ENCODE measurements around the gene RET. TPM values are rescaled to one million over a fixed set of nuclear protein-coding genes. Genes with fewer than 3 reads are reported as not detected.

The RET gene
- total and polyA plus RNA-seq, 2 of the 13 experiments (the other 11 are each of a cell fraction or from before 2014, with no cell fraction given), result 0.02 TPM; not detected in 1

DNA sequence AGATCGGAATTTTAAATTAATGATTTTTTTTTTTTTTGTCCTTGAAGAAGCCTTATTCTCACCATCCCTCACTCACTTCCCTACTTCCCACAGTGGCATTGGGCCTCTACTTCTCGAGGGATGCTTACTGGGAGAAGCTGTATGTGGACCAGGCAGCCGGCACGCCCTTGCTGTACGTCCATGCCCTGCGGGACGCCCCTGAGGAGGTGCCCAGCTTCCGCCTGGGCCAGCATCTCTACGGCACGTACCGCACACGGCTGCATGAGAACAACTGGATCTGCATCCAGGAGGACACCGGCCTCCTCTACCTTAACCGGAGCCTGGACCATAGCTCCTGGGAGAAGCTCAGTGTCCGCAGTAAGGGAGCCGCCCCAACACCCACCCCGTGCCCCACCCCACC lies 23.5 kb downstream of the RET start:
- H3K36me3 ChIP-seq (replicated peaks in 1 of 2; ENCODE audit: control insufficient read depth in 1 of 2, insufficient read depth in 2 of 2, low read length in 2 of 2), result no peaks in the 10 kb centered on the region
- no peaks in the 10 kb centered on the region for H3K4me1 ChIP-seq (ENCODE audit: insufficient read depth, low read length)
- no peaks in the 10 kb centered on the region for H3K79me2 ChIP-seq (ENCODE audit: insufficient read depth, low read length)
- no peak overlapping the region for H3K9ac ChIP-seq (ENCODE audit: insufficient read depth, low read depth, low read length)
- H3K27ac ChIP-seq (ENCODE audit: extremely low read length, insufficient read depth, low read length), result no peak overlapping the region
- H3K4me3 ChIP-seq (replicated peaks in 1 of 3; ENCODE audit: insufficient read depth in 1 of 3, low read depth in 2 of 3, low read length in 3 of 3), result no peak overlapping the region
- ATAC-seq, result no peak
- intact Hi-C loops (cut with micrococcal nuclease; ENCODE audit: unreplicated experiment) (no loop called here), in situ Hi-C loops (cut with HindIII; ENCODE audit: extremely low pct_ligation_motif_present, low pct_unique_long_range_greater_than_20kb) (no loop called here)
- no peaks in the 10 kb centered on the region for H4K20me1 ChIP-seq (ENCODE audit: insufficient read depth, low read length)
- BruUV-seq (replicated peaks), result no TSS peak
- no peak overlapping the region for H2AFZ ChIP-seq (ENCODE audit: low read length)
- CTCF ChIA-PET (ENCODE audit: low intra/inter-chr PET ratio, low total read pairs), result interaction anchor here (0.7 kb wide), 1 partner anchor 251 kb away, joined by 3 read pairs; no protein-coding TSS in a partner anchor
- no peak for DNase-seq (ENCODE audit: low spot score)
- peaks cover 2 to 67% of the 10 kb centered on the region in 2 experiments; a peak in 4 of 5 replicates for H3K27me3 ChIP-seq (ENCODE audit: control insufficient read depth in 1 of 2, insufficient read depth in 2 of 2, low read length in 2 of 2)
- no peak overlapping the region for H3K4me2 ChIP-seq (ENCODE audit: low read depth, low read length)
- FAIRE-seq, result no peak
- WGBS (ENCODE audit: low lambda C conversion rate), result 20% methylated on average over 8 of the region's 17 CpGs
- no peaks in the 10 kb centered on the region for H3K9me3 ChIP-seq (ENCODE audit: low read length)
- POLR2A ChIA-PET, result no interaction called here
- no peak for TF ChIP-seq NFRKB (IDR thresholded peaks at IDR 0.05)
- TF ChIP-seq TSC22D2 (CRISPR knock-in tag; IDR thresholded peaks at IDR 0.05; ENCODE audit: borderline replicate concordance), result no peak
- no peak for TF ChIP-seq ZNF431 (CRISPR knock-in tag; IDR thresholded peaks at IDR 0.05; ENCODE audit: borderline replicate concordance, low read depth)
- no peak for TF ChIP-seq ARID2 (CRISPR knock-in tag; IDR thresholded peaks at IDR 0.05; ENCODE audit: borderline replicate concordance)
- no peak for TF ChIP-seq AGO2 (optimal IDR thresholded peaks at IDR 0.05; ENCODE audit: low read depth, low read length)
- TF ChIP-seq, protein P1, sequence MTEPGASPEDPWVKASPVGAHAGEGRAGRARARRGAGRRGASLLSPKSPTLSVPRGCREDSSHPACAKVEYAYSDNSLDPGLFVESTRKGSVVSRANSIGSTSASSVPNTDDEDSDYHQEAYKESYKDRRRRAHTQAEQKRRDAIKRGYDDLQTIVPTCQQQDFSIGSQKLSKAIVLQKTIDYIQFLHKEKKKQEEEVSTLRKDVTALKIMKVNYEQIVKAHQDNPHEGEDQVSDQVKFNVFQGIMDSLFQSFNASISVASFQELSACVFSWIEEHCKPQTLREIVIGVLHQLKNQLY (CRISPR knock-in tag; IDR thresholded peaks at IDR 0.05), result no peak
- TF ChIP-seq ZNF230 (CRISPR knock-in tag; IDR thresholded peaks at IDR 0.05), result no peak
- TF ChIP-seq, protein P2, sequence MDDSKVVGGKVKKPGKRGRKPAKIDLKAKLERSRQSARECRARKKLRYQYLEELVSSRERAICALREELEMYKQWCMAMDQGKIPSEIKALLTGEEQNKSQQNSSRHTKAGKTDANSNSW (CRISPR knock-in tag; IDR thresholded peaks at IDR 0.05; ENCODE audit: borderline replicate concordance), result no peak
- no peak for TF ChIP-seq DBP (CRISPR knock-in tag; IDR thresholded peaks at IDR 0.05; ENCODE audit: not compliant biosample characterization)
- TF ChIP-seq NR3C1 (CRISPR knock-in tag; IDR thresholded peaks at IDR 0.05), result no peak
- no peak for TF ChIP-seq NFE2L1 (CRISPR knock-in tag; IDR thresholded peaks at IDR 0.05; ENCODE audit: borderline replicate concordance)

Measured in HepG2 (cell line).